Trophoblast cell (in vitro differentiated cells and primary cell): ENCODE measurements around the gene INTS1.

Experiments
- DNase-seq, 2 donors: peaks; one replicate each; pipeline ENCODE4 v3.0.0-alpha.2; 2016
- H2AFZ ChIP-seq: 2 replicates; pipeline ENCODE4 v1.6.1; 2013; ENCODE audit warnings: low read length, moderate library complexity, mild to moderate bottlenecking; ENCODE audit not compliant: insufficient read depth, poor library complexity
- H2AK5ac ChIP-seq: 2 replicates; pipeline ENCODE4 v1.6.1; 2013; ENCODE audit warnings: mild to moderate bottlenecking, low read length
- H2BK120ac ChIP-seq: 2 replicates; pipeline ENCODE4 v1.6.1; 2013; ENCODE audit warnings: low read length, mild to moderate bottlenecking, moderate library complexity; ENCODE audit not compliant: insufficient read depth, poor library complexity
- H2BK12ac ChIP-seq: 2 replicates; pipeline ENCODE4 v1.6.1; 2013; ENCODE audit warnings: mild to moderate bottlenecking, low read length, moderate library complexity
- H2BK5ac ChIP-seq: 2 replicates; pipeline ENCODE4 v1.6.1; 2013; ENCODE audit warnings: low read length, low read depth, moderate library complexity, mild to moderate bottlenecking; ENCODE audit not compliant: poor library complexity
- H3K14ac ChIP-seq: 2 replicates; pipeline ENCODE4 v1.6.1; 2013; ENCODE audit warnings: mild to moderate bottlenecking, low read length
- H3K18ac ChIP-seq: 2 replicates; pipeline ENCODE4 v1.6.1; 2013; ENCODE audit warnings: mild to moderate bottlenecking, low read length
- H3K23ac ChIP-seq: 2 replicates; pipeline ENCODE4 v1.6.1; 2013; ENCODE audit warnings: low read length
- H3K27ac ChIP-seq: 2 replicates; pipeline ENCODE4 v1.5.1; 2013; ENCODE audit warnings: low read depth, mild to moderate bottlenecking, inconsistent platforms, low read length, moderate library complexity
- H3K27me3 ChIP-seq: 2 replicates; pipeline ENCODE4 v1.6.1; 2013; ENCODE audit warnings: inconsistent platforms, mild to moderate bottlenecking, low read length, moderate library complexity; ENCODE audit not compliant: insufficient read depth
- H3K36me3 ChIP-seq, 2 experiments: 1 replicate in 1 of 2; 2 replicates in 1 of 2; pipeline ENCODE4 v1.6.1; 2013; ENCODE audit warnings: low read length in 2 of 2, mild to moderate bottlenecking in 2 of 2, moderate library complexity in 1 of 2; ENCODE audit not compliant: insufficient read depth in 2 of 2, control insufficient read depth in 1 of 2
- H3K4ac ChIP-seq: 2 replicates; pipeline ENCODE4 v1.6.1; 2013; ENCODE audit warnings: low read depth, mild to moderate bottlenecking, low read length, moderate library complexity
- H3K4me1 ChIP-seq, 2 experiments: 1 replicate in 1 of 2; 2 replicates in 1 of 2; pipeline ENCODE4 v1.6.1; 2013; ENCODE audit warnings: low read length in 2 of 2, mild to moderate bottlenecking in 2 of 2, moderate library complexity in 1 of 2; ENCODE audit not compliant: insufficient read depth in 2 of 2, control insufficient read depth in 1 of 2
- H3K4me2 ChIP-seq: 2 replicates; pipeline ENCODE4 v1.6.1; 2013; ENCODE audit warnings: inconsistent platforms, mild to moderate bottlenecking, low read length, moderate library complexity
- H3K4me3 ChIP-seq: 2 replicates; pipeline ENCODE4 v1.5.1; 2013; ENCODE audit warnings: mild to moderate bottlenecking, low read depth, low read length, inconsistent platforms
- H3K79me1 ChIP-seq: one replicate; pipeline ENCODE4 v1.6.1; 2013; ENCODE audit warnings: low read length
- H3K79me2 ChIP-seq: 2 replicates; pipeline ENCODE4 v1.6.1; 2013; ENCODE audit warnings: low read length, mild to moderate bottlenecking; ENCODE audit not compliant: control insufficient read depth, insufficient read depth, poor library complexity
- H3K9ac ChIP-seq: 2 replicates; pipeline ENCODE4 v1.6.1; 2013; ENCODE audit warnings: mild to moderate bottlenecking, low read length
- H3K9me3 ChIP-seq: 2 replicates; pipeline ENCODE4 v1.6.1; 2013; ENCODE audit warnings: low read depth, mild to moderate bottlenecking, control low read depth, inconsistent platforms, low read length; ENCODE audit not compliant: insufficient read depth
- H4K12ac ChIP-seq: 2 replicates; pipeline ENCODE4 v1.6.1; 2013; ENCODE audit warnings: low read depth, mild to moderate bottlenecking, low read length, moderate library complexity
- H4K8ac ChIP-seq: 2 replicates; pipeline ENCODE4 v1.6.1; 2013; ENCODE audit warnings: low read depth, mild to moderate bottlenecking, low read length, moderate library complexity
- H4K91ac ChIP-seq: one replicate; pipeline ENCODE4 v1.6.1; 2013; ENCODE audit warnings: low read depth, mild to moderate bottlenecking, low read length, moderate library complexity
- WGBS: extraction: QIAGEN DNeasy Blood & Tissue Kit; methylation state at CpG from one replicate; pipeline ENCODE4 v1.1.7; 2013; ENCODE audit warnings: missing lambda C conversion rate; ENCODE audit not compliant: insufficient read length, insufficient coverage; ENCODE audit errors: extremely low coverage; 5-methylcytosine and 5-hydroxymethylcytosine counted together

INTS1 gene

GRCh38 chr7:1439373-1440363 is 64.5 kb downstream of the INTS1 start:
- no peaks in the 10 kb centered on the region for H3K27me3 ChIP-seq
- H3K79me2 ChIP-seq = no peaks in the 10 kb centered on the region
- WGBS = no CpG with 5 or more reads among the region's 31 CpGs

GRCh38 chr7:1438821-1439220 is 65.4 kb downstream of the INTS1 start:
- Histone ChIP-seq H3K4me3 (no peak overlapping the region), H3K9ac (no peak overlapping the region), H4K12ac (no peak overlapping the region), H3K79me1 (no peaks in the 10 kb centered on the region), H3K4me2 (no peak overlapping the region), H3K36me3 (peaks cover 20 to 21% of the 10 kb centered on the region in 2 experiments), H3K79me2 (no peaks in the 10 kb centered on the region), H3K9me3 (peaks cover 6% of the 10 kb centered on the region), H3K27me3 (no peaks in the 10 kb centered on the region), H2BK12ac (no peak overlapping the region), H3K4me1 (no peaks in the 10 kb centered on the region), H3K18ac (no peak overlapping the region), H2BK120ac (no peak overlapping the region), H3K27ac (no peak overlapping the region), H2BK5ac (no peak overlapping the region), H2AFZ (no peak overlapping the region), H2AK5ac (no peak overlapping the region), H3K14ac (no peak overlapping the region), H3K23ac (no peak overlapping the region), H3K4ac (no peak overlapping the region), H4K8ac (no peak overlapping the region), H4K91ac (no peak overlapping the region)
- DNase-seq = no peak
- no CpG with 5 or more reads among the region's 15 CpGs for WGBS

More at GRCh38 chr7:1439373-1440363, 64.5 kb downstream of the INTS1 start:
- no peak for DNase-seq
- Histone ChIP-seq H3K27ac (no peak overlapping the region), H3K23ac (peak overlapping the region; percentile 12), H3K79me1 (no peaks in the 10 kb centered on the region), H3K9me3 (peaks cover 6% of the 10 kb centered on the region), H2BK120ac (no peak overlapping the region), H3K4ac (no peak overlapping the region), H3K4me1 (no peaks in the 10 kb centered on the region), H3K18ac (no peak overlapping the region), H2AK5ac (no peak overlapping the region), H3K14ac (no peak overlapping the region), H4K8ac (no peak overlapping the region), H3K4me2 (no peak overlapping the region), H2AFZ (no peak overlapping the region), H4K91ac (no peak overlapping the region), H3K36me3 (peaks cover 20 to 21% of the 10 kb centered on the region in 2 experiments), H4K12ac (no peak overlapping the region), H2BK12ac (no peak overlapping the region), H2BK5ac (no peak overlapping the region), H3K4me3 (peak overlapping the region; percentile 55), H3K9ac (no peak overlapping the region)

- no CpG with 5 or more reads among the region's 10 CpGs for WGBS
- H3K9ac ChIP-seq = no peak overlapping the region
- no peak overlapping the region for H2BK12ac ChIP-seq
- no peak overlapping the region for H3K27ac ChIP-seq
- no peak overlapping the region for H3K4ac ChIP-seq
- no peaks in the 10 kb centered on the region for H3K4me1 ChIP-seq
- H3K4me3 ChIP-seq = no peak overlapping the region
- H3K27me3 ChIP-seq = no peaks in the 10 kb centered on the region
- no peak overlapping the region for H3K4me2 ChIP-seq
- peaks cover 6% of the 10 kb centered on the region for H3K9me3 ChIP-seq
- H3K79me1 ChIP-seq = no peaks in the 10 kb centered on the region
- H4K91ac ChIP-seq = no peak overlapping the region
- H3K23ac ChIP-seq = no peak overlapping the region
- H2BK5ac ChIP-seq = no peak overlapping the region
- no peak for DNase-seq
- no peak overlapping the region for H2AFZ ChIP-seq
- H3K14ac ChIP-seq = no peak overlapping the region
- H3K79me2 ChIP-seq = no peaks in the 10 kb centered on the region
- no peak overlapping the region for H4K8ac ChIP-seq
- H2AK5ac ChIP-seq = no peak overlapping the region
- peaks cover 20 to 21% of the 10 kb centered on the region in 2 experiments for H3K36me3 ChIP-seq
- H2BK120ac ChIP-seq = no peak overlapping the region
- H3K18ac ChIP-seq = no peak overlapping the region
- H4K12ac ChIP-seq = no peak overlapping the region
These were observed 66.0 kb downstream of the INTS1 start for GRCh38 chr7:1438208-1438607.

- Histone ChIP-seq H3K79me2 (no peaks in the 10 kb centered on the region), H4K12ac (no peak overlapping the region), H3K4ac (no peak overlapping the region), H2AFZ (no peak overlapping the region), H3K4me1 (no peaks in the 10 kb centered on the region), H2AK5ac (no peak overlapping the region), H3K18ac (no peak overlapping the region), H3K36me3 (peaks cover 19 to 21% of the 10 kb centered on the region in 2 experiments), H4K91ac (no peak overlapping the region), H3K4me3 (no peak overlapping the region), H3K79me1 (no peaks in the 10 kb centered on the region), H4K8ac (no peak overlapping the region), H3K14ac (no peak overlapping the region), H3K4me2 (no peak overlapping the region), H3K23ac (no peak overlapping the region), H2BK12ac (no peak overlapping the region), H2BK5ac (no peak overlapping the region), H3K27me3 (no peaks in the 10 kb centered on the region), H3K9ac (no peak overlapping the region), H2BK120ac (no peak overlapping the region), H3K9me3 (peaks cover 6% of the 10 kb centered on the region), H3K27ac (no peak overlapping the region)
- no CpG with 5 or more reads among the region's 43 CpGs for WGBS
- no peak for DNase-seq
These were observed 66.9 kb downstream of the INTS1 start for GRCh38 chr7:1437155-1437880.
